Measurements from ENCODE around the gene PTPRB.

The PTPRB gene

DNA sequence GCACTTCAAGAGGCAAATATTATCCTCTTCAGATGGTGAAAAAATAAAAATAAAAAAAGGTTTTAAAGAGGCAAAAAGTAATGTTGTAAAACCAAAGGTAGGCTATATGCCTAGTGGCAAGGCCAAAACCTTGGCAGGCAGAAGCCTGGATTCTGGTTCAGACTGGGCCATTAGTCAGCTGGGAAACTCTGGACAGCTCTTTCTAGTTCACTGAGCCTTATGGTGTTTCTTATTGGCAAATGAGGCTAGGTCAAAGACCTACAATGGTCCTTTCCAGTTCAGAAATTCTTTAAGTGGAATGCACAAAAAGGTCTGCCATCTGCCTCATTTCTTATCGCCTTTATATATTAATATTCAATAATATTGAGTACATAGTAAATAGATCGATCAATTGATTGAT lies 44.6 kb downstream of the PTPRB start:
- DNase-seq (ENCODE audit: low read depth in 2 of 2), result no peak

DNA sequence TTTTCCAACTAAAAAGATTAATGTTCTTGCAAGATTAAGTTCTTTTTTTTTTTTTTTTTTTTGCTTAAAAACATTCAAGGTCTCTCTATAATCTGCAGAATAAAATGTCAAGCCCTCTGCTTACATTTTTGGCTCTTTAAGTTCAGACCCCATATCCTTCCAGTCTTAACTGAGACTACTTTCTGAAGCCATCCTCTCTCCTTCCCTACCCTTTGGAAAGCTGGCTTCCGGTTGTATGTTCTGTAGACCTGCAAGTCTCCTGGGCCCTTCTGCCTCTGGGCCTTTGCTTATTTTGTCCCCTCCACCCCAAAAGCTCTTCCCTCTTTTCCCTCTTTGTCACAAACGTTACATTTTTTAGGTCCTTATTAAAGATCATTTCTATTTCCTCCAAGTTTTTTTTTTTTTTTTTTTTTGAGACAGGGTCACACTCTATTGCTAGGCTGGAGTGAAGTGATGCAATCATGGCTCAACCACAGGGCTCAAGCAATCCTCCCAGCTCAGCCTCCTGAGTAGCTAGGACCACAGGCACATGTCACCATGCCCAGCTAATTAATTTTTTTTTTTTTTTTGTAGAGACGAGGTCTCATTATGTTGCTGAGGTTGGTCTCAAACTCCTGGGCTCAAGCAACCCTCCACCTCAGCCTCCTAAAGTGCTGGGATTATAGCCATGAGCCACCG lies 46.5 kb downstream of the PTPRB start:
- no peak for DNase-seq (ENCODE audit: low read depth in 2 of 2)

DNA sequence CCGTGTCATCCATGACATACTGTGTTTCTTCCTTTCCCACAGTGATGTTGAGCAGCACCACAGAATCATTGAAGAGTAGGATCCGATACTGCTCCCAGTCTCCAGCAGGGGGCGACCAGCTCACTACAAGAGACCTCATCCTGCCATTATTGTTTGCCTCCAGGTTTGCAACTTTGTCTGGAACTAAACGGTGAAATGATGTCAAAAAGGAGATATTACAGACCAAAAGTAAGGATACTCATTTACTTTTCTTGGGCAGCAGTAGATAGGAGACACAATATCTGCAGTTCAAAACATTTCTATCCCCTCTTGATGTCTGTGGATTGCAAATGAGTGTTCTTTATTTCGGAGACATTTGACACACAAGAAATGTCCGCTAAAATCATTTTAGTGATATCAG lies 47.2 kb downstream of the PTPRB start:
- peak; percentile 42 to 48 for DNase-seq (ENCODE audit: low read depth in 2 of 2)

DNA sequence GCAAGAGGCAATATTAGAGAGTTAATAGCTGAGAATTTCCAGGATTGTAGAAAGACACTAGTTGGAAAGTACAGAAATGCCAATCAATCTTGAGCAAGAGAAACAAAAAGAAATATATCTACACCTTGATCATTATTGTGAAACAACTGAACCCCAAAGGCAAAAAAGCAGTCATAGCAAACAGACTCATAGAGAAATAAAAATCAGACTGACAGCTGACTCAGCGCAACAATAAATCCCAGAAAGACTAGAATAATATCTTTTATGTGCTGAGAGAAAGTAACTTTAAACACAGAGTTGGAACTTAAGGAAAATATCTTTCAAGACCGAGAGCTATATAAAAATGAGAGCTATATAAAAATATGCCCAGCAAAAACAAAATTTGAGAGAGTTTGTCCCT lies 52.9 kb downstream of the PTPRB start:
- DNase-seq (ENCODE audit: low read depth in 2 of 2), result no peak

DNA sequence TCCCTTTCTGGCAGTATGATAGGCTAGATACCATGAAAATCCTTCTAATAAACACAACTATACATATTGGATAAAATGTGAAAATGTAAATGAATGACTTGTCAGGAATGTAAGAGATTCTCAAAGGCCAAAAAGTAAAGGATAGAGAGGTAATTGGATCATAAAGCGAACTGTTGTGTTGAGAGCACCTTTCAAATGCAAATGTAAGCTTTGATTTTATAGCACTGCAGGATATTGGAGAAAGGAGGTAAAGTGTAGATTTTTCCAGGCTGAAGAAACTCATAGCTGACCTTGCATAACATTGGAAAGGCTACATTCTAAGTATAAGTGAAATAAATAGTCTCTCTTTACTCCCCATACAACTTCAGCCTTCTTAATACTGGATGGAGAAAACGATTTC lies 54.0 kb downstream of the PTPRB start:
- DNase-seq (ENCODE audit: low read depth in 2 of 2), result no peak

DNA sequence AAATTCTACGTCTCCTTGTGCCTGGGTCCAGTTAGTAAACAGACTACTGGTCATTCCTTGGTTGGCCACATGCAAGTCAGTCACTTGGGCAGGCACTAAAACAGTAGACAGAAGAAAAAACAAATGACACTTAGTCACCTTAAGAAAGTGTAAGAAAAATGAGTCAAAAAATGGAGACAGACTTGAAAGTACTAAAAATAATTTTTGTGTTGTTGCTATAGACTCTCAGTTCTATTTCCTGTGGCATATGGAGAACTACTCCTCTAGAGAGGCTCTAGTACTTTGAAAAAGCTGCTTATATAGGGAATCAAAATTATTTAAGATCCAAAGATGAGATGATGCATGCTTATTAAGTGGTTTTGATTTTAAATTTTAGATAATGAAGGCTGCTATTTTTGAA lies 56.0 kb downstream of the PTPRB start:
- no peak for DNase-seq (ENCODE audit: low read depth in 2 of 2)

DNA sequence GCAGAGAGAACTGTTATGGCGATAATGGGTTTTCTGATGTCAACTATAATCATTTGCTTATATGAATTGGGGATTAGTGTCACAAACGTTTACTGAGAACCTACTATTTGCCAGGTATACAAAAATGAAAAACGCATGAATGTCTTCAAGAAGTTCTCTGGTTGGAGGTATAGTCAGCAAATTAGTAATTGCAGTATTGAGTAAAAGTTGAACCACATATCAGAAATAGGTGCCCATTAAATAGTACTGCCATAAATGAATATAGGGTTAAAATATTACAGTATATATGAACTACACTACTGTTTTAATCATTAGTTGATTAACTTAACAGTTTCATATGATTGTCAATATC lies 60.0 kb downstream of the PTPRB start:
- DNase-seq (ENCODE audit: low read depth in 2 of 2), result no peak

DNA sequence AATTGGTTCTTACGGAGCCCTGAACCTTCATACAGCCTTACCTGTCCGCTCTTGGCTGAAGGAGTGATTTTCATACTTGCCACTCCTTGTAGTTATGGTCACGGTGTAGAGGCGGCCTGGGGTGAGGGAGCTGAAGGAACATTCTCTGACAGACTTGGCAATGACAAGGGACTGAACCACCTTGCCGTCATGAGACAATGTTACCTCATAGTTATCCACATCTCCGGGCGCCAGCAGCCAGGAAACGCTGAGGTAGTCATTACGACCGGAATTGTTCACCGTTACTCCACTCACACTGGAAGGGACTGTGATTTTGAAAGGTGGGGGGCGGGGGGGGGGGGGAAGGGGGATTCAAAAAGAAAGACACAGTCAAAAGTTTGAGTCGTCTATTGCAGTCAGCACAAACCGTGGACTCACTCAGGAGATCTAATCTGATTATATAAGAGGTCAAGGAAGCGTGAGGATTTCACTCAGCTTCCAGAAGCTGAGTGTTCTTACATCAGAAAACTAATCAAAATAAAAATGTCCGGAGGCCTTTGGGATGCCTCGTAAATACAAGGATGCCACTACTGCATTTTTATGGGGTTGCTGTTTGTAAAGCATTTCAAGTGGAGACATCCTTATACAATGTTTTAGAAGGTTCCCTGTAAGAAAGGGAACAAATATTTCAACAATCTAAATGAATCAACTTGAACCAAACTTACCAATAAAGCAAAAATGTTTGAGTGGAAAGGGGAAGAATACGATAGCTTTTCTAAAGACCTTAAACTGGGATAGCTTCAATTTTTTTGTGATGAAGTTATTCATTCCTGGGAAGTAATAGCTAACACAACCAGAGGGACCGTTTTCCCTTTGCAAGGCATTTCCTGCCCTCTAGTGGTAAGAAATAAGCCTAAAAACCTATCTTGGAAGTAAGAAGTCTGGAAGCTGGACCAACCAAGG lies 60.6 kb downstream of the PTPRB start:
- DNase-seq (ENCODE audit: low read depth in 2 of 2), result peak in 1 of 2 donors; percentile 1

DNA sequence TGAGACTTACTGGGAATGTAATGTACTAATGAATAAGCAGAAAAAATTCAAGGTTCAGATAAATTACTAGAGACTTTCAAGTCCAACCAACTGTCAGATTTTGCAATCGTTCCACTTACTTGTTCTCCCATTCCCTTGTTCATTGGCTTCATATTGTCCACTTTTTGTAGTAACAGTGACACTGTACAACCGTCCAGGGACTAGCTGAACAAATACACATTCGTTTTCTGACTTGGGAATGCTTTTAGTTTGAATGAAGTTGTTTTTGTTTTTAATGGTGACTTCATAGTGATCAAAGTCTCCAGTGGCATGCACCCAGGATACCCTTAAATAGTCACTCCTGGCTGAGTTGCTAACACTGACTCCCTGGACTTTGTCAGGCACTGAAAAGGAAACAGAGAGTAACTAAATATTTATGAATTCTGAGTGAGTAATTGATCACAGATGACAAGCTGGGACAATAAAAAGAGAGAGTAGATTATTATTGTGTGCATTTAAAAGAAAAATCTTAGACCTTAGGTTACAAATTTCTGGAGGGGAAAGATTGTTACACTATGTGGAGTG lies 65.4 kb downstream of the PTPRB start:
- no peak for DNase-seq (ENCODE audit: low read depth in 2 of 2)

DNA sequence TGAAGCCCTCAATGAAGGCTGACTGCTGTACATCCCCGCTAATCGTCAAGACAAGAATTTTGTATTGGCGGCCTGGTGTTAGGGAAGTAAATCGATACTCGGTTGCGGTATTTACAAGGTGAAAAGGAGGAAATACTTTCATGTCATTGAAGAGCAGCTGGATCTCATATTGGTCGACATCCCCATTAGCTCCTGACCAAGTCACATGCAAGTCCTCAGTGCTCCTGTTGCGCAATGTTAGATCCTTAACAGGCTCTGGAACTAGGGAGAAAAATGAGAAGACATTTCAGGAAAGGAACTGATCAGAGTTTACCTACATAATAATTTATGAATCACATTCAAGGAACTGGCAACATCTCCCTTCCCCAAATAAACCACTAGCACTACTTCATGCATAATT lies 66.2 kb downstream of the PTPRB start:
- no peak for DNase-seq (ENCODE audit: low read depth in 2 of 2)

DNA sequence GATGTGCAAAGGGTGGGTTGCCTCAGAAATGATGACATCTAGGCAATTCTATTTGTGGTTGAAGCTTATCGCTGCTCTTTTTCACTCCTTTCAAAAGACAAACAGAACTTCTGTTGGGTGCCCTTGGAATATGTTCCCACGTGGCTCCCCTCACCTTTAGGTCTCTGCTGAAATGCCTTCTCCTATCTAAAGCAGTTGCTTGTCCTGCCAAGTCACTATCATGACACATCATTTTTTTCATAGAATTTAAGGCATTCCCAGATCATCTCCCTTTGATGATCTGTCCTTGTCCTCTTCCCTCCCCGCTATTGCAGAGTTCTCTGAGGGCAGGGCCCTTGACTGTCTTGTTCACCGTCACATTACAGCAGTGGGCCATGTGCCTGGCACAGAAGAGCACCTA lies 75.7 kb downstream of the PTPRB start:
- no peak for DNase-seq (ENCODE audit: low read depth in 2 of 2)

DNA sequence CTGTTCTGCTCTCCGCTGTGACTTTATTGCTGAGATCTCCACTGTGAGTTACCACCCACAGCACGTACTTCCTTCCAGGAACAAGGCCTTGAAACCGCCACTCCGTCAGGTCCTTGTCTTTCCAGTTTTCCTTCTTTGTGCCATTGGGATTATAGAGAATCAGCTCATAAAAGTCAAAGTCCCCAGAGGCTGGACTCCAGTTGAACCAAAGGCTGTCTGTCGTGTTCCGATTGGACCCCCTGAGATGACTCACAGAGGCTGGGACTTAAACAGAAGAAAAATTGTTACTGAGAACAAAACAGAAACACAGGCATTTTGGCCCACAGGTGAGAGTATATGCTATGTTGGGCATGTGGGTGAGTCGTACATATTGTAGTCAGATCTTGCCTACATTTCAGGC lies 76.6 kb downstream of the PTPRB start:
- DNase-seq (ENCODE audit: low read depth in 2 of 2), result no peak

DNA sequence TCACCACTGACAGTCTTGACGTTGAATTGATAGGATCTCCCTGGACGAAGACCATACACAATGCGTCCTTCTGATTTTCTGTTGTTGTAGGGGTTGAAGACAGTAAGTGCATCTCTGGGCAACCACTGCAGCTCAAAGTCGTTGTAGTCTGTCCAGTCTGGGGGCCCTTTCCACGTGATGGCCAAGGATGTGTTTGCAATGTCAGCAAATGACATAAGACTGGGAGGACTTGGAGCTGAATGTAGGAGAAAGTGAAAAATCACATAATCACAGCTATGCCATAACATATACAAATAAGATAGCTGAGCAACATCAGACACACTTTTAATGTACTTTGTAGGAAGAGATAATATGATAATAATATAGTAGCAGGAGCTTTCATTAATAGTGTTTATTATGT lies 77.8 kb downstream of the PTPRB start:
- DNase-seq (ENCODE audit: low read depth in 2 of 2), result no peak

DNA sequence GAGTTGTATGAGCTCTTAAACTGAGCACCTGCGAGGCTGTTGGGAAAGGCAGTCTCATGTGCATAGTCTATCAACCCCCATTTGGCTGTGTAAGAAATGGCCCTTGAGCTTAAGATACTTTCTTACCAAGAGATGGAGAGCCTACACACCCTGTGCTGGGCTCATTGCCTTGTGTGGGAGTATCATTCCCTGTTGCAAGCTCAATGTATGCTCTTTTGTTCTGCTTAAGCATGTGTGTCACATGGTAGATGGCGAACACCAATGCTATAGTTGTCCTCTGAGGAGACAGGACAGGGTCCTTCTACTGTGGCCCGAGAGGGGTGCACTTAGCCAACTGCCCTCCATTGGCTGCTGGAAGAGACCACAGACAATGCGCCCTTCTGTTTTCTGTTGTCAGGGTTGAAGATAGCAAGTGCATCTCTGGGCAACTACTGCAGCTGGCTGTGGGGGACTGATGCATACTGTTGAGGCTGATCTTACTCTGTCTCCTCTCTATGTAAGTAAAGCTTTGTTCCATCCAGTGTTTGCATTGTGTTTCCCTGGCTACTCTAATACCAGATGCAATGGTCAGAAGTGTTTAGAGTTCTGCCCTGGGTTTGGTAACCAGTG lies 79.5 kb downstream of the PTPRB start:
- DNase-seq (ENCODE audit: low read depth in 2 of 2), result no peak

DNA sequence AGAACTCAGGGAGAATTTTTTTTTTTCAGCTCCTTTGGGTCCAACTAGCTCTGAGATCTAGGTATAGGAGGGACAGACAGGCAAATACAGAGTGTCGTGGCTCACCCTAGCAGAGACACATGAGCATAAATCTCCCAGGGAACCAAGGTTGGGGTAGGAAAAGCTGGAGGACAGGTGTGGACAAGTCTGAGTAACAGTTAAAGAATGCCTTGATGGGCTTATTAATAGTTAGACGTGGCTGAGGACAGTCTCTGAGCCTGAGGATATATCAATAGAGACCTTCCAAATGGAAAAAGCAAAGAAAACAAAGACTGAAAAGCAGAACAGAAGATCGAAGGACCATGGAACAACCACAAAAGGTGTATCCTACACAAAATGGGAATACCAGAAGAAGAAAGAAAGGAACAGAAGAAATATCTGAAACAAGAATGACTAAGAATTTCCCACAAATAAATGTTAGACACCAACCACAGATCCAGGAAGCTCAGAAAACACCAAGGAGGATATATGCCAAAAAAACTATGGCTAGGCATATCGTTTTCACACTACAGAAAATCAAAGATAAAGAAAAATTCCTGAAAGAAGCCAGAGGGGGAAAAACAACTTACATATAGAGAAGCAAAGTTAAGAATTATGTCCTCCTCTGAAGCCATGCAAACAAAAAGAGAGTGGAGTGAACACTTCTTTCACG lies 80.9 kb downstream of the PTPRB start:
- DNase-seq (ENCODE audit: low read depth in 2 of 2), result no peak

DNA sequence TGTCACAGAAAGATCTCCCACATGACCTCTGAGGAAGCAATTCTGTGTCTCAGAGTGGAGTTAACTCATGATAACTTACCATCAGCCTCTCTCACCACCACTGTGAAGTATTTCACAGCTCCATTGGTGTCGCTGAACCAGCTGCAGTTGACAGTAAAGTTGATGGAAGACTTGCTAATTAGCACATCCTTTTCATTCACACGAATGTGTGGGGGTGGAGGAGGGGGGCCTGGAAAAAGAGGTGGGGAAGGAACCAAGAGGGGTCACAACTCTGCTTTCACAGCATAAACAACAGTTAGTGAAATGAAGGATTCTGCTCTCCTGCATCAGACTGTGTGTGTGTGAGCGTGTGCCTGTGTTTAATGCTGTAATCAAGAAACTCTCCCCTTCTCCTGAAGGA lies 82.1 kb downstream of the PTPRB start:
- DNase-seq (ENCODE audit: low read depth in 2 of 2), result no peak

DNA sequence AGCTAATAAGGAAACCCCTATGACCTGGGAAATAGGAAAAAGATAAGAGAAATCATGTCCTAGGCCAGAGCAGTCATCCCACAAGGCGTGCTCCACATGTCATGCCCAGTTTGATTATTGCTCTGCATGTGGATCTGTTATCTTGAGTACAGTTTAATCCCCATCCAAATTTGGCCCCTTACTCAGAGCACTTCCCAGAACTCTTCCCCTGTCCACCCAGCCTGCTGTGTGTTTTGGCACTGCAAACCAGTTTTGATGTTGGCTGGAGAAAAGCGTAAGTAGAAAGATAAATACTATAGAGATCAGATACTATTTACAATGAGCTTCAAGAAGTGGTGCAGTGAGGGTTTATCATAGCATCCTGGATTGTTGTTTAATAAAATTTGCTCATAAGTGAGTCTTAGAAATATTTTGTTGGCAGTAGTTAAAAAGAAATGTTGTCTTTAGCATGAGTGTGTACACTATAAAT lies 83.8 kb downstream of the PTPRB start:
- no peak for DNase-seq (ENCODE audit: low read depth in 2 of 2)

DNA sequence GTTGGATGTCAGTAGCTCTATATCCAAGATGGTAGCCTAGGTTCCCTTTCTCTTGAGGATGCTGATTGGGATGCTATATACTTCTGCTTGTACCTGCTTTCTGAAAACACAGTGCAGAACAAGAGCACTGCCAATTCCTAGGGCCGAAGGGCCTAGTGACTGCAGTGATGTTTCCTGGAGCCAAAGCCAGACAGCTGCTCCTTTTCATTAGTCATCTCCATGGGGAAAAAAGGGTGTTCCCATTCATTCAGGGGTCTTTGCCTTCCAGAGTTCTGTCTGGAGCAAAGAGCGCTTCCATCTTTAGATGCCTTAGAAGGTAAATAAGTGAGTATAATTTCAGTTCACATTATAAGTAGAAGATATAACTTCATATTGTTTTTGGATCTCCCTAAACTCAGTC lies 85.5 kb downstream of the PTPRB start:
- no peak for DNase-seq (ENCODE audit: low read depth in 2 of 2)

DNA sequence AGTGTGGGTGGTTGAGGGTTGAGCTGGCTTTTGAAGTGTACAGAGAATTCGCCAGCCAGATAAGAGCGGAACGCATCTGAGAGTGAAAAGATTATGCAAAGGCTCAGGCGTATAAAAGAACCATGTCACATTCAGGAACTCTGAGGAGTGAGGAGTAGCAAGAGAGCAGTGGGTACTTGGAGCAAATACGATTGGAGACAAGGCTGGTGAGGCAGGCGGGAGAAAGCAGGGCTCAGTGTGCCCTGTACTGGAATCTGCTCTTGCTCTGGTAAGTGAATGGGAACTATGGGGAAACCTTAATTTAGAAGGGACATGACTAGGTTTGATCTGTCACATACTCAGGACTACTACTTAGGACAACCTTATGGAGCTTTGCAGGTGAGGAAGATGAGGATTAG lies 87.0 kb downstream of the PTPRB start:
- no peak for DNase-seq (ENCODE audit: low read depth in 2 of 2)

DNA sequence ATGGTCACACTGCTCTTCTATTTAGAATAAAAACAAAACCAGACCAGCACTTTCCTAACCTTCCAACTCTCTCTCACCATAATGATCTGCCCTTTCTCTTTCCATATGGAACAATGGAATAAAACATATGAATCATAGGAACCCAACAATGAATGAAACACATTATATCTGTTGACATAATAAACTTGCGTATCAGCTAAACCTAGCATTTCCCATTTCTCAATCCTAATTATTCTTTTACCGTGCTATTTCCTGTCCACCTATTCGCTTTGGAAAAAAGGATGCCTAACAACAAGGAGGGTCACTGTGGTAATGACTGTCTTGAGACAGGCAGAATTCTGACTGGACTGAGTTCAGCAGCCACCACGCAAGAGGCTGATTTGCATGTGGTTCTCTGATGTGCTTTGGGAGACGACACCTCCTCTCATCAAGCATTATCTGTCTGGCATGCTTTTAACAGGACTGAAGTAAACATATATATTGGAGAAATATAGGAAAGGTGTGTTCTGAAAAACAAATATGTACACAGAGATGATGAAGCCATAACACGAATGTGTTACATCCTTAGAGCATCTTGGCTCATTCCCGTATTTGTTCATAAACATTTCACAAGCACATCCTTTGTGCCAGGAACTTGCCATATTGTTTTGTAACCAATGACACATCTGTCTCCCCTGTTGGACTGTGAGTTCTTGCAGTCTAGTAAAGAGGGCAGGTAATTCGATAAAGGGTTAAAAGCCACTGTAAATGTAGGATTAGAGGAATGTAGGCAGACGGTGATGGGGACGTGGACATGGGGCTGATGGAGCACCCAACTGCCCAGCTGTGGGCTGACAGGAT lies 87.7 kb downstream of the PTPRB start:
- no peak for DNase-seq (ENCODE audit: low read depth in 2 of 2)

DNA sequence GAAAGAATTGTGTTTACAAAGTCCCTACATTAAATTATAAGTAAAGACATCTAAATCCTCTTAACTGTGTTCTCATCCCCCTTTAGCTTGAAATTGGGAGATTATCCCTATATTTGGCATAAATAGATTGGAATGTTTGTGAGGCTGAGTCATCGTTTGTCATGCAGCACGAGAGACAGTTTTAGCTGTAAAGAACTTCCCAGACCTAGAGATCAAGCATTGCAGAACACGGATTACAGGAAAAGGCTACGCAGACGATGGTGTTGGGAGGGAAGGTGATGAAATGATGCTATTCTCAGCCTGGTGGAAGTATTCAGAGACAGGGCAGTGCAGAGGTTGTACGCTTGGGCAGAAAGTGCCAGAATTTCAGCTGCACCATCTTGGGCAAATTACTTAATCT lies 93.8 kb downstream of the PTPRB start:
- no peak for DNase-seq (ENCODE audit: low read depth in 2 of 2)
